K562 (cell line): Measurements from ENCODE around the gene CABP4. TPM values are rescaled to one million over a fixed set of nuclear protein-coding genes. Genes with fewer than 3 reads are reported as not detected.
A peak's percentile ranks its signal among the peaks of the same experiment; 100 is the strongest.

Source experiments
- CBFB ChIP-seq: sonication (generic); formaldehyde crosslinking; IDR thresholded peaks from 2 replicates; pipeline ENCODE4 v1.4.0; 2020; ENCODE audit warnings: mild to moderate bottlenecking, missing genetic modification reagents
- IRF2 ChIP-seq: sonication (generic); formaldehyde crosslinking; IDR thresholded peaks from 2 replicates; pipeline ENCODE4 v1.8.1; 2022; ENCODE audit warnings: mild to moderate bottlenecking, missing genetic modification reagents
- NR2C2 ChIP-seq, 2 experiments: fragments of 200-800 bp in 1 of 2; sonication (Bioruptor generic) in 1 of 2; sonication (generic) in 1 of 2; formaldehyde crosslinking in 1 of 2; IDR thresholded peaks; 2 replicates each; pipeline versions ENCODE4 v1.6.1 to v1.8.0; 2016 to 2022; ENCODE audit warnings: mild to moderate bottlenecking in 1 of 2, missing compliant biosample characterization in 1 of 2, missing genetic modification characterization in 1 of 2, missing genetic modification reagents in 1 of 2
- POLR3A ChIP-seq: IDR thresholded peaks from 2 replicates; pipeline ENCODE4 v1.6.1; 2011; ENCODE audit warnings: borderline replicate concordance, mild to moderate bottlenecking, moderate library complexity; ENCODE audit not compliant: insufficient read length, insufficient read depth; ENCODE audit errors: extremely low read depth
- SNRNP70 ChIP-seq: fragments of 200-400 bp; formaldehyde crosslinking; optimal IDR thresholded peaks from 2 replicates; pipeline ENCODE3; 2017; ENCODE audit warnings: low read depth, low read length
- THRAP3 ChIP-seq: fragments of 450-650 bp; IDR thresholded peaks from 2 replicates; pipeline ENCODE4 v1.6.1; 2016; ENCODE audit warnings: mild to moderate bottlenecking, inconsistent platforms, borderline replicate concordance
- ZNF668 ChIP-seq: fragments of 250-450 bp; sonication (Bioruptor Pico); IDR thresholded peaks from 2 replicates; pipeline ENCODE4 v1.8.0; 2022; ENCODE audit warnings: mild to moderate bottlenecking, inconsistent platforms
- polyA plus RNA-seq, 8 experiments: library from polyadenylated mRNA; depleted of rRNA in 4 of 8; stranded (reverse) in 5 of 8; unstranded in 3 of 8; fragments of >200 nt; fragmentation: Nextera tagmentation in 2 of 8; fragmentation: Illumina TruSeq in 1 of 8; extraction: Ambion mirVana in 2 of 8; extraction: Trizol in 1 of 8; gene quantifications; 2 replicates each; pipeline versions ENCODE4 v1.2.1 to v1.2.3, GENCODE V29; 2011 to 2014; ENCODE audit warnings: inconsistent platforms in 1 of 8, missing spikeins in 1 of 8
- total RNA-seq, 7 experiments: library from RNA; depleted of rRNA in 6 of 7; stranded (reverse); fragments of >200 nt in 6 of 7; fragmentation: Illumina TruSeq in 2 of 7; extraction: Trizol in 2 of 7; gene quantifications; 2 replicates each; pipeline versions ENCODE4 v1.2.1 to v1.2.3, GENCODE V29; 2011 to 2021; ENCODE audit warnings: low replicate concordance in 1 of 7
- TF ChIP-seq, protein P1 (sequence below), 2 experiments: fragments of 450-650 bp; IDR thresholded peaks; 2 replicates each; pipeline ENCODE4 v1.6.1; 2016; ENCODE audit warnings: mild to moderate bottlenecking in 2 of 2, borderline replicate concordance in 1 of 2, low read depth in 1 of 2, moderate library complexity in 1 of 2
- TF ChIP-seq, protein P2 (sequence below): fragments of 450-650 bp; IDR thresholded peaks from 2 replicates; pipeline ENCODE4 v1.6.1; 2016
- TF ChIP-seq, protein P3 (sequence below): fragments of 250-450 bp; sonication (Bioruptor Pico); IDR thresholded peaks from 2 replicates; pipeline ENCODE4 v1.4.0; 2020; ENCODE audit warnings: mild to moderate bottlenecking, moderate library complexity
- TF ChIP-seq, protein P4 (sequence below): fragments of 250-450 bp; sonication (Bioruptor Pico); IDR thresholded peaks from 2 replicates; pipeline ENCODE4 v1.5.0; 2020; ENCODE audit warnings: mild to moderate bottlenecking

CABP4 gene
- total and polyA plus RNA-seq, 9 of the 15 experiments (the other 6 are each of a cell fraction or from before 2014, with no cell fraction given), result 0.11 TPM; not detected in 8

DNA sequence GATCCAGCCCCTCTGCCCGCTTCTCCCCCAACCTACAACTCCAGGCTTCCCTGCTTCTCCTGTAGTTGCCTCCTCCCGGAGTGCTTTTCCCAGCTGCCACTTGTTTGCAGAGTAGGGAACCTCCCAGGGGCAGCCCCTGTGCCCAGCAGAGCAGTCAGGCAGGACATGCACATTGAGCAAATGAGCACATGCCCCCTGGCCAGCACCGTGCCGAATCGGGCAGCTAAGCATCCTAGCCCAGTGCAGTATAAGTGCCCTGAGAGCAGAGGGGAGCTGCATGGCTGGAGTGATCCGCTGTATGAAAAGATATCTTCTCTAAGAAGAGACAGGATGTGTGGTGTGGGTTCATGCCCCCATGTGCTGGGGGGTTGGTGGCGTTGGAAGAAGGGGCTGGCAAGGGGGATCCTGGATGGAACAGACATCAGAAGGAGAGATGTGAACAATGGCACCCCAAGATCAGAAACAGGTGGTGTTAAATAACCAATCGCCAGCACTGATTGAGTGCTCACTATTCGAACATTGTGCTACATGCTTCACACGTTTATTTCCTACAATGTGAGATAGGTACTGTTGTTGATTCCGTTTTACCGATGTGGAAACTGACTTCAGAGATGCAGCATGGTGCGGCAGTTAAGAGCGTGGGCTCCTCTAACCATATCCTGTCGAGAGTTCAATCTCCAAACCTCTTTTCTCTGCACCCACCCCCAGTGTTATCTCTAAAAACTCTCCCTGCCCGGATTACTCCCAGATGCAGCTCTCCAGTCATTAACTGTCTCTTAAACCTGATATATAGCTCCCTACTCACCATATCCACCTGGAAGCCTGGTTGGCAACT is 28.9 kb downstream of the CABP4 start (continued):
- TF ChIP-seq, protein P1, sequence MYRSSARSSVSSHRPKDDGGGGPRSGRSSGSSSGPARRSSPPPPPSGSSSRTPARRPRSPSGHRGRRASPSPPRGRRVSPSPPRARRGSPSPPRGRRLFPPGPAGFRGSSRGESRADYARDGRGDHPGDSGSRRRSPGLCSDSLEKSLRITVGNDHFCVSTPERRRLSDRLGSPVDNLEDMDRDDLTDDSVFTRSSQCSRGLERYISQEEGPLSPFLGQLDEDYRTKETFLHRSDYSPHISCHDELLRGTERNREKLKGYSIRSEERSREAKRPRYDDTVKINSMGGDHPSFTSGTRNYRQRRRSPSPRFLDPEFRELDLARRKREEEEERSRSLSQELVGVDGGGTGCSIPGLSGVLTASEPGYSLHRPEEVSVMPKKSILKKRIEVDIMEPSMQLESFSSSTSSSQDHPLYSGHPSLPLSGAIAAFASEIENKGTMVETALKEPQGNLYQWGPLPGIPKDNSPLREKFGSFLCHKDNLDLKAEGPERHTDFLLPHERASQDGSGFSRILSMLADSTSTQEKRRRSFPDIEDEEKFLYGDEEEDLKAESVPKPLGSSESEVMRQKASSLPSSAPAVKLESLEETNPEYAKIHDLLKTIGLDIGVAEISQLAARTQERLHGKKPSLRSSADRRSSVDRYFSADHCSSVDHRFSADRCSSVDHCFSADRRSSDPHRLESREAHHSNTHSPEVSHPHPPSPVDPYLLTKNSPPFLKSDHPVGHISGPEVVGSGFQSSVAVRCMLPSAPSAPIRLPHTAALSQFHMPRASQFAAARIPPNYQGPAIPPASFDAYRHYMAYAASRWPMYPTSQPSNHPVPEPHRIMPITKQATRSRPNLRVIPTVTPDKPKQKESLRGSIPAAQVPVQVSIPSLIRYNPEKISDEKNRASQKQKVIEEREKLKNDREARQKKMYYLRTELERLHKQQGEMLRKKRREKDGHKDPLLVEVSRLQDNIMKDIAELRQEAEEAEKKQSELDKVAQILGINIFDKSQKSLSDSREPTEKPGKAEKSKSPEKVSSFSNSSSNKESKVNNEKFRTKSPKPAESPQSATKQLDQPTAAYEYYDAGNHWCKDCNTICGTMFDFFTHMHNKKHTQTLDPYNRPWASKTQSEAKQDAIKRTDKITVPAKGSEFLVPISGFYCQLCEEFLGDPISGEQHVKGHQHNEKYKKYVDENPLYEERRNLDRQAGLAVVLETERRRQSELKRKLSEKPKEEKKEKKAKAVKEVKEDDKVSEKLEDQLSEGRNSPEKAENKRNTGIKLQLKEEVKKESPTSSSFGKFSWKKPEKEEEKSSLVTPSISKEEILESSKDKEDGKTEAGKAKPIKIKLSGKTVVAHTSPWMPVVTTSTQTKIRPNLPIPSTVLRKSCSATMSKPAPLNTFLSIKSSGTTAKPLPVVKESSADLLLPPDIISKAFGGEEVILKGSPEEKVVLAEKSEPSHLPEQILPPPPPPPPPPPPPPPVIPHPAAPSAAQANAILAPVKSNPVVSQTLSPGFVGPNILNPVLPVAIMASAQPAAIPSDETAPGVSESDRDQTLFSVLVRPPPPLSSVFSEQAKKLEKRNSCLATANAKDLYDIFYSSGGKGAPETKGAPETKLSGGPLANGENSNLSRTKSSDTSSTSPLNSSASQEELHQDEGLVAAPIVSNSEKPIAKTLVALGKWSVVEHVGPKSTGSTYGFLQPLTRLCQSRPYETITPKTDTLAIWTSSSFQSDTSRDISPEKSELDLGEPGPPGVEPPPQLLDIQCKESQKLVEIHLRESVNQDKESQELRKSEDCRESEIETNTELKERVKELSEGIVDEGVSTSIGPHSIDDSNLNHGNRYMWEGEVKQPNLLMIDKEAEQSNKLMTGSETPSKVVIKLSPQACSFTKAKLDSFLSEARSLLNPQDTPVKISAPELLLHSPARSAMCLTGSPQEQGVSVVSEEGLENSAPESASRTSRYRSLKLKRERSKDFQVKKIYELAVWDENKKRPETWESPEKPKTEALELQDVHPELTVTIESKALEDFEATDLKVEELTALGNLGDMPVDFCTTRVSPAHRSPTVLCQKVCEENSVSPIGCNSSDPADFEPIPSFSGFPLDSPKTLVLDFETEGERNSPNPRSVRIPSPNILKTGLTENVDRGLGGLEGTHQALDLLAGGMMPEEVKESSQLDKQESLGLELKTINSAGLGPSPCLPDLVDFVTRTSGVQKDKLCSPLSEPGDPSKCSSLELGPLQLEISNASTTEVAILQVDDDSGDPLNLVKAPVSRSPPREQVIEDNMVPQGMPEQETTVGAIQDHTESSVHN (IDR thresholded peaks at IDR 0.05; ENCODE audit: borderline replicate concordance in 1 of 2, low read depth in 1 of 2), result no peak
- TF ChIP-seq, protein P2, sequence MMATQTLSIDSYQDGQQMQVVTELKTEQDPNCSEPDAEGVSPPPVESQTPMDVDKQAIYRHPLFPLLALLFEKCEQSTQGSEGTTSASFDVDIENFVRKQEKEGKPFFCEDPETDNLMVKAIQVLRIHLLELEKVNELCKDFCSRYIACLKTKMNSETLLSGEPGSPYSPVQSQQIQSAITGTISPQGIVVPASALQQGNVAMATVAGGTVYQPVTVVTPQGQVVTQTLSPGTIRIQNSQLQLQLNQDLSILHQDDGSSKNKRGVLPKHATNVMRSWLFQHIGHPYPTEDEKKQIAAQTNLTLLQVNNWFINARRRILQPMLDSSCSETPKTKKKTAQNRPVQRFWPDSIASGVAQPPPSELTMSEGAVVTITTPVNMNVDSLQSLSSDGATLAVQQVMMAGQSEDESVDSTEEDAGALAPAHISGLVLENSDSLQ, result 0 out of 2 replicates have a peak, but pooled peaks have one; percentile 36
- TF ChIP-seq, protein P3, sequence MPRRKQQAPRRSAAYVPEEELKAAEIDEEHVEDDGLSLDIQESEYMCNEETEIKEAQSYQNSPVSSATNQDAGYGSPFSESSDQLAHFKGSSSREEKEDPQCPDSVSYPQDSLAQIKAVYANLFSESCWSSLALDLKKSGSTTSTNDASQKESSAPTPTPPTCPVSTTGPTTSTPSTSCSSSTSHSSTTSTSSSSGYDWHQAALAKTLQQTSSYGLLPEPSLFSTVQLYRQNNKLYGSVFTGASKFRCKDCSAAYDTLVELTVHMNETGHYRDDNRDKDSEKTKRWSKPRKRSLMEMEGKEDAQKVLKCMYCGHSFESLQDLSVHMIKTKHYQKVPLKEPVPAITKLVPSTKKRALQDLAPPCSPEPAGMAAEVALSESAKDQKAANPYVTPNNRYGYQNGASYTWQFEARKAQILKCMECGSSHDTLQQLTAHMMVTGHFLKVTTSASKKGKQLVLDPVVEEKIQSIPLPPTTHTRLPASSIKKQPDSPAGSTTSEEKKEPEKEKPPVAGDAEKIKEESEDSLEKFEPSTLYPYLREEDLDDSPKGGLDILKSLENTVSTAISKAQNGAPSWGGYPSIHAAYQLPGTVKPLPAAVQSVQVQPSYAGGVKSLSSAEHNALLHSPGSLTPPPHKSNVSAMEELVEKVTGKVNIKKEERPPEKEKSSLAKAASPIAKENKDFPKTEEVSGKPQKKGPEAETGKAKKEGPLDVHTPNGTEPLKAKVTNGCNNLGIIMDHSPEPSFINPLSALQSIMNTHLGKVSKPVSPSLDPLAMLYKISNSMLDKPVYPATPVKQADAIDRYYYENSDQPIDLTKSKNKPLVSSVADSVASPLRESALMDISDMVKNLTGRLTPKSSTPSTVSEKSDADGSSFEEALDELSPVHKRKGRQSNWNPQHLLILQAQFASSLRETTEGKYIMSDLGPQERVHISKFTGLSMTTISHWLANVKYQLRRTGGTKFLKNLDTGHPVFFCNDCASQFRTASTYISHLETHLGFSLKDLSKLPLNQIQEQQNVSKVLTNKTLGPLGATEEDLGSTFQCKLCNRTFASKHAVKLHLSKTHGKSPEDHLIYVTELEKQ (CRISPR knock-in tag), result no peak
- TF ChIP-seq THRAP3 (no peak), NR2C2 (CRISPR knock-in tag; IDR thresholded peaks at IDR 0.05) (no peak), NR2C2 (tag; IDR thresholded peaks at IDR 0.05) (no peak), SNRNP70 (no peak), IRF2 (CRISPR knock-in tag) (no peak), POLR3A (no peak), CBFB (CRISPR knock-in tag) (no peak), ZNF668 (CRISPR knock-in tag) (no peak)
- TF ChIP-seq, protein P4, sequence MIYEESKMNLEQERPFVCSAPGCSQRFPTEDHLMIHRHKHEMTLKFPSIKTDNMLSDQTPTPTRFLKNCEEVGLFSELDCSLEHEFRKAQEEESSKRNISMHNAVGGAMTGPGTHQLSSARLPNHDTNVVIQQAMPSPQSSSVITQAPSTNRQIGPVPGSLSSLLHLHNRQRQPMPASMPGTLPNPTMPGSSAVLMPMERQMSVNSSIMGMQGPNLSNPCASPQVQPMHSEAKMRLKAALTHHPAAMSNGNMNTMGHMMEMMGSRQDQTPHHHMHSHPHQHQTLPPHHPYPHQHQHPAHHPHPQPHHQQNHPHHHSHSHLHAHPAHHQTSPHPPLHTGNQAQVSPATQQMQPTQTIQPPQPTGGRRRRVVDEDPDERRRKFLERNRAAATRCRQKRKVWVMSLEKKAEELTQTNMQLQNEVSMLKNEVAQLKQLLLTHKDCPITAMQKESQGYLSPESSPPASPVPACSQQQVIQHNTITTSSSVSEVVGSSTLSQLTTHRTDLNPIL (CRISPR knock-in tag), result no peak
